Calu3 (cell line): ENCODE measurements around the gene THEMIS. TPM values are rescaled to one million over a fixed set of nuclear protein-coding genes. Genes with fewer than 3 reads are reported as not detected.
"Not testable (repeated sequence)": the region's sequence is repeated elsewhere in the genome, so short reads cannot be mapped to it uniquely, and the experiment has no call there.

Experiments used
- BruUV-seq: library from RNA; stranded (reverse); fragments of 400-500 nt; replicated peaks from 2 replicates; lab custom pipeline; 2021; lab: Mats Ljungman, UMichigan
- CTCF ChIA-PET: fragments of 300-600 bp; sonication (Branson Sonifier 250); formaldehyde crosslinking; loops from one replicate; lab custom pipeline; 2022; ENCODE audit warnings: antibody characterized with exemption; lab: Charles Lee
- DNase-seq: peaks from one replicate; pipeline ENCODE4 v3.0.0; 2022
- H3K27ac Mint-ChIP-seq: one replicate; pipeline ENCODE4 v1.8.0; 2022; ENCODE audit warnings: mixed read lengths; ENCODE audit not compliant: unreplicated experiment
- H3K27me3 Mint-ChIP-seq: one replicate; pipeline ENCODE4 v1.8.0; 2022; ENCODE audit warnings: mixed read lengths; ENCODE audit not compliant: unreplicated experiment
- H3K36me3 Mint-ChIP-seq: one replicate; pipeline ENCODE4 v1.8.0; 2022; ENCODE audit warnings: mild to moderate bottlenecking, moderate library complexity, mixed read lengths; ENCODE audit not compliant: insufficient read depth, unreplicated experiment
- H3K4me1 Mint-ChIP-seq: one replicate; pipeline ENCODE4 v1.8.0; 2022; ENCODE audit warnings: mild to moderate bottlenecking, low read depth, mixed read lengths; ENCODE audit not compliant: unreplicated experiment
- H3K4me3 Mint-ChIP-seq: one replicate; pipeline ENCODE4 v1.8.0; 2022; ENCODE audit warnings: mild to moderate bottlenecking, low read depth, moderate library complexity, mixed read lengths; ENCODE audit not compliant: unreplicated experiment
- H3K9me3 Mint-ChIP-seq: one replicate; pipeline ENCODE4 v1.8.0; 2022; ENCODE audit warnings: low read depth, mixed read lengths; ENCODE audit not compliant: unreplicated experiment
- CTCF ChIP-seq: fragments of 200-600 bp; IDR thresholded peaks from one replicate; pipeline ENCODE4 v1.8.0; 2022; ENCODE audit warnings: antibody characterized with exemption; ENCODE audit not compliant: unreplicated experiment
- intact Hi-C: fragments of 100-400 bp; cut with micrococcal nuclease; formaldehyde crosslinking; loops from one replicate; pipeline ENCODE4 v1.10.0; 2022; ENCODE audit not compliant: unreplicated experiment
- total RNA-seq: library from RNA; stranded (reverse); gene quantifications from 2 replicates; pipeline ENCODE4 v1.2.3, GENCODE V29; 2022

The THEMIS gene
- total RNA-seq, 1 experiment from 2014 or later = not detected

- no TSS peak for BruUV-seq
- H3K27me3 Mint-ChIP-seq = no peaks in the 10 kb centered on the region
- H3K36me3 Mint-ChIP-seq = no peaks in the 10 kb centered on the region
- no peaks in the 10 kb centered on the region for H3K4me1 Mint-ChIP-seq
- CTCF ChIA-PET = no interaction called here
- no peak overlapping the region for H3K4me3 Mint-ChIP-seq
- intact Hi-C loops = no loop called here
- no peaks in the 10 kb centered on the region for H3K9me3 Mint-ChIP-seq
- no peak for TF ChIP-seq CTCF
- H3K27ac Mint-ChIP-seq = no peak overlapping the region
- DNase-seq = no peak
Measured at GRCh38 chr6:127891731-127892326, 9.0 kb downstream of the THEMIS start.

GRCh38 chr6:127886603-127887002, 14.3 kb downstream of the THEMIS start:
- H3K27me3 Mint-ChIP-seq = no peaks in the 10 kb centered on the region

GRCh38 chr6:127884134-127884533, 16.7 kb downstream of the THEMIS start:
- CTCF ChIA-PET = no interaction called here
- Mint-ChIP-seq H3K27me3 (no peaks in the 10 kb centered on the region), H3K27ac (no peak overlapping the region), H3K4me3 (no peak overlapping the region), H3K9me3 (no peaks in the 10 kb centered on the region), H3K4me1 (no peaks in the 10 kb centered on the region), H3K36me3 (no peaks in the 10 kb centered on the region)
- intact Hi-C loops = no loop called here
- BruUV-seq = no TSS peak
- no peak for DNase-seq
- TF ChIP-seq CTCF = no peak

More at GRCh38 chr6:127886603-127887002, 14.3 kb downstream of the THEMIS start:
- TF ChIP-seq CTCF = no peak
- Mint-ChIP-seq H3K27ac (no peak overlapping the region), H3K36me3 (no peaks in the 10 kb centered on the region), H3K9me3 (no peaks in the 10 kb centered on the region), H3K4me3 (no peak overlapping the region), H3K4me1 (no peaks in the 10 kb centered on the region)
- CTCF ChIA-PET = no interaction called here
- BruUV-seq = no TSS peak
- no peak for DNase-seq
- intact Hi-C loops = no loop called here

GRCh38 chr6:127881949-127882348, 18.9 kb downstream of the THEMIS start:
- H3K27ac Mint-ChIP-seq, H3K9me3 Mint-ChIP-seq, BruUV-seq, DNase-seq, intact Hi-C loops, H3K27me3 Mint-ChIP-seq, H3K4me1 Mint-ChIP-seq, H3K4me3 Mint-ChIP-seq, H3K36me3 Mint-ChIP-seq: not testable (repeated sequence)
- CTCF ChIA-PET = interaction anchor here (0.6 to 0.7 kb wide), 2 partner anchors 117 to 1671 kb away, joined by 3 to 5 read pairs; no protein-coding TSS in a partner anchor

- no peaks in the 10 kb centered on the region for H3K27me3 Mint-ChIP-seq
- BruUV-seq = no TSS peak
- no peak overlapping the region for H3K27ac Mint-ChIP-seq
- intact Hi-C loops = no loop called here
- CTCF ChIA-PET = interaction anchor here (0.7 kb wide), 1 partner anchor 99 kb away, joined by 7 read pairs; no protein-coding TSS in a partner anchor
- no peaks in the 10 kb centered on the region for H3K4me1 Mint-ChIP-seq
- H3K9me3 Mint-ChIP-seq = no peaks in the 10 kb centered on the region
- no peak overlapping the region for H3K4me3 Mint-ChIP-seq
- no peak for TF ChIP-seq CTCF
- H3K36me3 Mint-ChIP-seq = no peaks in the 10 kb centered on the region
- no peak for DNase-seq
Measured at GRCh38 chr6:127880429-127880828, 20.4 kb downstream of the THEMIS start.
